Breast epithelium (tissue), 4 donors: ENCODE results near the gene TBC1D22B. TPM values are rescaled to one million over a fixed set of nuclear protein-coding genes. Genes with fewer than 3 reads are reported as not detected.

ENCODE experiments used
- DNase-seq, 2 donors: peaks; one replicate each; pipeline ENCODE4 v3.0.0-alpha.2; 2019; ENCODE audit warnings: low spot score in 2 of 2
- H3K27ac ChIP-seq, 2 donors: fragments of 200-600 bp; sonication (generic) in 1 of 2; one replicate each; pipeline ENCODE4 v1.5.1; 2016 to 2019; ENCODE audit warnings: mild to moderate bottlenecking in 1 of 2
- H3K27me3 ChIP-seq, 2 donors: fragments of 200-600 bp; sonication (generic) in 1 of 2; one replicate each; pipeline versions ENCODE4 v1.5.1 to v1.6.0; 2017 to 2019; ENCODE audit warnings: control low read depth in 1 of 2, mild to moderate bottlenecking in 1 of 2
- H3K36me3 ChIP-seq: fragments of 200-600 bp; one replicate; pipeline ENCODE4 v1.5.1; 2019
- H3K4me1 ChIP-seq, 2 donors: fragments of 200-600 bp; sonication (generic); one replicate each; pipeline ENCODE4 v1.5.1; 2016 to 2019; ENCODE audit warnings: control low read depth in 1 of 2
- H3K4me3 ChIP-seq, 3 donors: fragments of 200-600 bp; sonication (generic); 1 replicate in 2 of 3; 2 replicates in 1 of 3; pipeline ENCODE4 v1.5.1; 2016 to 2019; ENCODE audit warnings: mild to moderate bottlenecking in 3 of 3, moderate library complexity in 2 of 3
- H3K9me3 ChIP-seq, 2 donors: fragments of 200-600 bp; sonication (generic) in 1 of 2; one replicate each; pipeline ENCODE4 v1.5.1; 2016 to 2019; ENCODE audit warnings: control low read depth in 1 of 2
- POLR2A ChIP-seq: fragments of 450-650 bp; IDR thresholded peaks from one replicate; pipeline ENCODE4 v1.6.1; 2016; ENCODE audit warnings: antibody characterized with exemption, mild to moderate bottlenecking, moderate library complexity
- POLR2AphosphoS5 ChIP-seq, 3 donors: sonication (generic); formaldehyde crosslinking; IDR thresholded peaks; one replicate each; pipeline ENCODE4 v1.6.1; 2017; ENCODE audit warnings: antibody characterized with exemption in 3 of 3
- intact Hi-C: fragments of 100-400 bp; cut with DNase I; formaldehyde crosslinking; loops from one replicate; pipeline ENCODE4 v1.15.1; 2023; ENCODE audit warnings: low total_unique reads
- total RNA-seq, 3 donors: library from RNA; depleted of rRNA; stranded (reverse); fragments of >200 nt; gene quantifications; one replicate each; pipeline ENCODE4 v1.1.0, GENCODE V29; 2016
- TF ChIP-seq, protein P1 (sequence below), 3 donors: fragments of 450-650 bp; IDR thresholded peaks; one replicate each; pipeline ENCODE4 v1.5.1; 2016 to 2017; ENCODE audit warnings: antibody characterized with exemption in 3 of 3, mild to moderate bottlenecking in 3 of 3, moderate library complexity in 3 of 3

The TBC1D22B gene
- total RNA-seq, 3 donors from 2014 or later, result 5.8 to 12.4 (median 8.8) TPM

DNA sequence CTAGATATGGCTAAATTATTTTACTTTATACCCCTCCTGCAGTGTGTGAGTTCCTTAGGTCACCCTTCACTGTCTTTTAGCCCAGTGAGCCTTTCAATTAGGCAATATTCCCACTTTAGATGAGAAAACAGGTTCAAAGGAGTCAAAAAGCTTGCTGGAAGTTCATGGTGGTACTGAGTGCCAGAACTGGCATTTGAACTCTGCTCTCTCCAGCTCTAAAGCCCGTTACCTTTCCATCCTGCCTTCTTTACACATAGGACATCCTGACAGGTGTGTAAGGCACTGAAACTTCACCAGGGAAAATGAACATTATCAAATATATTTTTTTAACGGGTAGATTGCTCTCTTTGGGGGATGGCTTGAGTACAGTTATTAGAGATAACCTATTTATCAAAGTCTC lies 11.5 kb downstream of the TBC1D22B start:
- TF ChIP-seq POLR2A (no peak), POLR2AphosphoS5 (IDR thresholded peaks at IDR 0.05) (no peak)
- TF ChIP-seq, protein P1, sequence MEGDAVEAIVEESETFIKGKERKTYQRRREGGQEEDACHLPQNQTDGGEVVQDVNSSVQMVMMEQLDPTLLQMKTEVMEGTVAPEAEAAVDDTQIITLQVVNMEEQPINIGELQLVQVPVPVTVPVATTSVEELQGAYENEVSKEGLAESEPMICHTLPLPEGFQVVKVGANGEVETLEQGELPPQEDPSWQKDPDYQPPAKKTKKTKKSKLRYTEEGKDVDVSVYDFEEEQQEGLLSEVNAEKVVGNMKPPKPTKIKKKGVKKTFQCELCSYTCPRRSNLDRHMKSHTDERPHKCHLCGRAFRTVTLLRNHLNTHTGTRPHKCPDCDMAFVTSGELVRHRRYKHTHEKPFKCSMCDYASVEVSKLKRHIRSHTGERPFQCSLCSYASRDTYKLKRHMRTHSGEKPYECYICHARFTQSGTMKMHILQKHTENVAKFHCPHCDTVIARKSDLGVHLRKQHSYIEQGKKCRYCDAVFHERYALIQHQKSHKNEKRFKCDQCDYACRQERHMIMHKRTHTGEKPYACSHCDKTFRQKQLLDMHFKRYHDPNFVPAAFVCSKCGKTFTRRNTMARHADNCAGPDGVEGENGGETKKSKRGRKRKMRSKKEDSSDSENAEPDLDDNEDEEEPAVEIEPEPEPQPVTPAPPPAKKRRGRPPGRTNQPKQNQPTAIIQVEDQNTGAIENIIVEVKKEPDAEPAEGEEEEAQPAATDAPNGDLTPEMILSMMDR (IDR thresholded peaks at IDR 0.05), result no peak
- Histone ChIP-seq H3K4me1 (no peaks in the 10 kb centered on the region), H3K36me3 (no peaks in the 10 kb centered on the region), H3K27ac (no peak overlapping the region), H3K27me3 (no peaks in the 10 kb centered on the region), H3K9me3 (no peaks in the 10 kb centered on the region), H3K4me3 (no peak overlapping the region)
- intact Hi-C loops, result no loop called here
- no peak for DNase-seq

DNA sequence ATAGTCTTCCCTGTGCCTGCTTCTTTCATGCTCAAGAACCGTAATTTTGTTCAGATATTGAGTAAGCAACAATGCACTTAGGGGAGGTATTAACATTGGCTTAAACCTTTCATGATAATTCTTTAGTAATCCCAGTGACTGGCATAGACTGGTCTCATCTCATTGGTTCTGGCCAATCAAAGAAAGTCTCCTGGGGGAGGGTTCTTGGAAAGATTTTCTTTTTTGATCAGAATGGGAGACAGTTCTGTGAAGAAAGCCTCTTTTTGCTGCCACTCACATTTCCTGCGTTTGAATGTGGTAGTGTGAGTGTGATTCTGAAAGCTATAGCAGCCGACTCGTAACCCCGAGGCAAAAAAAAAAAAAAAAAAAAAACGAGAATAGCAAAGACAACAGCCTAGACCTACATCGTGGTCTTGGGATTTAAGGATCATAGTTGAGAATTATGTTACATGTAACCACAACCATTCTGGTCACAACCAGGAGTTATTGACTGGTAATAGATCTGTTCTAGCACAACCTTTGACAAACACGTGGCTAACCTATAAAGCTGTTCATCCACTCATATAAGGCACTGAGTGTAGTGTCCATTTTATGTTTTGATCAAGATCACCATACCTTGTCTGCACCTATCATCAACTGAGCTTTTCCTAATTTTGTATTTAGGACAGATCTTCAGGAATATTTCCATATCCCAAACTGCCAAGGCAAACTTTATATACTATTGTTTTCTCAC lies 15.4 kb downstream of the TBC1D22B start:
- Histone ChIP-seq H3K4me1 (no peaks in the 10 kb centered on the region), H3K27me3 (no peaks in the 10 kb centered on the region), H3K9me3 (no peaks in the 10 kb centered on the region), H3K4me3 (no peak overlapping the region), H3K36me3 (no peaks in the 10 kb centered on the region), H3K27ac (no peak overlapping the region)
- intact Hi-C loops, result no loop called here
- TF ChIP-seq, protein P1 (IDR thresholded peaks at IDR 0.05), result no peak
- TF ChIP-seq POLR2A (no peak), POLR2AphosphoS5 (IDR thresholded peaks at IDR 0.05) (no peak)
- DNase-seq, result no peak

DNA sequence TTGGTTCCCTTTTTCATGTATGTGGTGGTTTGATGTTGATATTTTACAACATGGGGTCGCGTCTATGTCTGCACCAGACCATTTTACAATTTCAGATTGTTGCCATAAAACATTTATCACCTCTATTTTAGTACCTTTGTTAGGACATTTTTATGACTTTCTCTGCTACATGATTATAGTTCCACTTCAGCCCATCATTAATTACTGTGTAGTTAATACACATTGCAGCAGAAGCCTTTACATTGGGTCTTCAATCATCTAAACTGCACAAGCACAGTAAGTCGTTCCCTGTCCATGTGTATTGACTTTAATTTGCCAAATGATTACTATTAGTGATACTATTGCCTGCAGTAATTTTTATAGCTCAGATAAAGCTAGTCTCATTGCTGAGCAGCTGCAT lies 16.1 kb downstream of the TBC1D22B start:
- intact Hi-C loops, result no loop called here
- no peaks in the 10 kb centered on the region for H3K9me3 ChIP-seq
- no peaks in the 10 kb centered on the region for H3K36me3 ChIP-seq
- no peak overlapping the region for H3K4me3 ChIP-seq
- no peak for TF ChIP-seq POLR2AphosphoS5 (IDR thresholded peaks at IDR 0.05)
- TF ChIP-seq, protein P1 (IDR thresholded peaks at IDR 0.05), result no peak
- TF ChIP-seq POLR2A, result no peak
- H3K27ac ChIP-seq, result no peak overlapping the region
- DNase-seq, result no peak
- H3K4me1 ChIP-seq, result no peaks in the 10 kb centered on the region
- no peaks in the 10 kb centered on the region for H3K27me3 ChIP-seq

DNA sequence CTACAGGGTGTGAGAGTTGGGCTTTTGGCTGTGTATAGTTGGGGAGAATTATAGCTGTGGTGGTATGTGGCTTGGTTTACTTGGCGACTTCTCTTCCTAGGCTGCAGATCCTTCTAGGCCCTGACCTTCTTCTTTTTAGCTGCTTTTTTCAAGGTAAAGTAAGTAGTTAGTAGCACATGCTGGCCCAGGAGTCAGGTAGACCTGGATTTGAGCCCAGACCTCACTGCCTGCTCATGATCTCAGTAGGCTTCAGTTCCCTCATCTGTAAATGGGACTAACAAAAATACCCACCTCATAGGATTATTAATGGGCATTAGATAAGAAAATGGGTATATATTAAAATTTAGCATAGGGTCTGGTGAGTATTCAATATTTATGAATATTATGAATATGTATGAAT lies 17.8 kb downstream of the TBC1D22B start:
- intact Hi-C loops, result no loop called here
- no peak overlapping the region for H3K27ac ChIP-seq
- no peak for DNase-seq
- no peaks in the 10 kb centered on the region for H3K36me3 ChIP-seq
- no peak for TF ChIP-seq POLR2AphosphoS5 (IDR thresholded peaks at IDR 0.05)
- TF ChIP-seq, protein P1 (IDR thresholded peaks at IDR 0.05), result no peak
- TF ChIP-seq POLR2A, result no peak
- H3K4me3 ChIP-seq, result no peak overlapping the region
- no peaks in the 10 kb centered on the region for H3K4me1 ChIP-seq
- no peaks in the 10 kb centered on the region for H3K27me3 ChIP-seq
- no peaks in the 10 kb centered on the region for H3K9me3 ChIP-seq

DNA sequence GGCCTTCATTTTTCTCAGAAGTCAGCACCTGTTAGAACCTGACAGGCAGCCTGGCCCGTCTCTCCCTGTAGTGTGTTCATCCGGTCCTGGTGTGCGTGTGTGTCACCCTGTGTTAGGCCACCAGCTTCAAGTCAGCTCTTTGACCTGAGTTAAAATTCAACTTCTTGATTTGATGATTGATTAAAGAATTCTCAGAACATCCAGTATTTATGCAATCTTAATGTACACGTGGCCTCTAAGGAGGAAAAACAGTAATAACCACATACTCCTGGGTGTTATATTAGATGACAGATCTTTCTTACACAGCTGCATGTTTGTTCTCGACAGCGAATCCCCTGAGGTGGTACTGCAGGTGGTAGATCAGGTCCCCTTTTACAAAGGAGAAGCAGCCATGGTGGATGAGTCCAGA lies 19.4 kb downstream of the TBC1D22B start:
- Histone ChIP-seq H3K9me3 (no peaks in the 10 kb centered on the region), H3K27me3 (no peaks in the 10 kb centered on the region), H3K4me3 (no peak overlapping the region), H3K36me3 (no peaks in the 10 kb centered on the region), H3K27ac (no peak overlapping the region), H3K4me1 (no peaks in the 10 kb centered on the region)
- intact Hi-C loops, result no loop called here
- no peak for DNase-seq
- TF ChIP-seq POLR2A (no peak), POLR2AphosphoS5 (IDR thresholded peaks at IDR 0.05) (no peak)
- TF ChIP-seq, protein P1 (IDR thresholded peaks at IDR 0.05), result no peak
